Colonic mucosa (tissue), 4 donors: Measurements from ENCODE around the gene GNG13. TPM values are rescaled to one million over a fixed set of nuclear protein-coding genes. Genes with fewer than 3 reads are reported as not detected.
"Not testable (repeated sequence)": the region's sequence is repeated elsewhere in the genome, so short reads cannot be mapped to it uniquely, and the experiment has no call there.

Source experiments
- DNase-seq: peaks from one replicate; pipeline ENCODE4 v3.0.0-alpha.2; 2020
- H3K27ac ChIP-seq: fragments of 200-600 bp; one replicate; pipeline ENCODE4 v1.8.0; 2021
- H3K27me3 ChIP-seq: fragments of 200-600 bp; one replicate; pipeline ENCODE4 v1.8.0; 2021
- H3K36me3 ChIP-seq: fragments of 200-600 bp; one replicate; pipeline ENCODE4 v1.8.0; 2021
- H3K4me1 ChIP-seq: fragments of 200-600 bp; one replicate; pipeline ENCODE4 v1.8.0; 2021; ENCODE audit warnings: mild to moderate bottlenecking
- H3K4me3 ChIP-seq: fragments of 200-600 bp; one replicate; pipeline ENCODE4 v1.8.0; 2021
- H3K9ac ChIP-seq, 2 donors: one replicate each; pipeline ENCODE4 v1.7.0; 2013; ENCODE audit warnings: control low read depth in 2 of 2, low read depth in 2 of 2, low read length in 2 of 2
- H3K9me3 ChIP-seq: fragments of 200-600 bp; one replicate; pipeline ENCODE4 v1.8.0; 2021
- CTCF ChIP-seq: fragments of 200-600 bp; IDR thresholded peaks from one replicate; pipeline ENCODE4 v1.8.0; 2022; ENCODE audit warnings: antibody characterized with exemption, mild to moderate bottlenecking
- intact Hi-C: fragments of 100-400 bp; cut with DNase I; formaldehyde crosslinking; loops from one replicate; pipeline ENCODE4 v1.14.1; 2022
- total RNA-seq, 2 donors: library from RNA; stranded (reverse); fragmentation: NEBNext Ultra II Directional in 1 of 2; extraction: Animal tissue kit (Norgen Biotek cat#: 25700) in 1 of 2; gene quantifications; one replicate each; pipeline ENCODE4 v1.2.1, GENCODE V29; 2021
- donor health status: healthy.
- donor health status: DM: no; HTN: no; CAD: no.
- donor health status: DM: no; HTN: no; CAD: no.

The GNG13 gene
- total RNA-seq, 2 donors from 2014 or later = 0.24 TPM; not detected in 1

GRCh38 chr16:840561-841454, 40.3 kb upstream of the GNG13 start:
- Histone ChIP-seq H3K27me3 (no peaks in the 10 kb centered on the region), H3K36me3 (no peaks in the 10 kb centered on the region), H3K4me1 (no peaks in the 10 kb centered on the region), H3K9me3 (no peaks in the 10 kb centered on the region), H3K9ac (no peak overlapping the region), H3K4me3 (no peak overlapping the region), H3K27ac (no peak overlapping the region)
- no peak for DNase-seq
- no peak for TF ChIP-seq CTCF
- intact Hi-C loops = no loop called here

GRCh38 chr16:839643-840408, 39.3 kb upstream of the GNG13 start:
- DNase-seq = no peak
- H3K9me3 ChIP-seq = no peaks in the 10 kb centered on the region
- intact Hi-C loops = no loop called here

GRCh38 chr16:838741-839140, 38.2 kb upstream of the GNG13 start:
- no peaks in the 10 kb centered on the region for H3K9me3 ChIP-seq
- H3K9ac ChIP-seq = no peak overlapping the region
- no peaks in the 10 kb centered on the region for H3K27me3 ChIP-seq
- H3K4me1 ChIP-seq = no peaks in the 10 kb centered on the region
- intact Hi-C loops = no loop called here
- DNase-seq = no peak
- H3K27ac ChIP-seq = no peak overlapping the region
- H3K36me3 ChIP-seq = no peaks in the 10 kb centered on the region
- TF ChIP-seq CTCF = no peak
- no peak overlapping the region for H3K4me3 ChIP-seq

More at GRCh38 chr16:839643-840408, 39.3 kb upstream of the GNG13 start:
- no peak overlapping the region for H3K9ac ChIP-seq
- no peaks in the 10 kb centered on the region for H3K36me3 ChIP-seq
- no peak overlapping the region for H3K27ac ChIP-seq
- no peak overlapping the region for H3K4me3 ChIP-seq
- no peaks in the 10 kb centered on the region for H3K27me3 ChIP-seq
- no peaks in the 10 kb centered on the region for H3K4me1 ChIP-seq
- TF ChIP-seq CTCF = no peak

GRCh38 chr16:836822-837221, 36.3 kb upstream of the GNG13 start:
- intact Hi-C loops, H3K27ac ChIP-seq, H3K9ac ChIP-seq, H3K36me3 ChIP-seq, H3K9me3 ChIP-seq, H3K4me3 ChIP-seq, H3K4me1 ChIP-seq, DNase-seq, H3K27me3 ChIP-seq: not testable (repeated sequence)

GRCh38 chr16:836221-836620, 35.7 kb upstream of the GNG13 start:
- no peak for DNase-seq
- H3K36me3 ChIP-seq = no peaks in the 10 kb centered on the region
- H3K27ac ChIP-seq = no peak overlapping the region
- no peaks in the 10 kb centered on the region for H3K27me3 ChIP-seq
- no peak for TF ChIP-seq CTCF
- H3K4me1 ChIP-seq = no peaks in the 10 kb centered on the region
- H3K4me3 ChIP-seq = no peak overlapping the region
- no peak overlapping the region for H3K9ac ChIP-seq
- intact Hi-C loops = no loop called here
- no peaks in the 10 kb centered on the region for H3K9me3 ChIP-seq
